Kidney epithelial cell (primary cell): ENCODE measurements around the gene PIP4K2C. TPM values are rescaled to one million over a fixed set of nuclear protein-coding genes. Genes with fewer than 3 reads are reported as not detected.
"Not testable (repeated sequence)": the region's sequence is repeated elsewhere in the genome, so short reads cannot be mapped to it uniquely, and the experiment has no call there.

Experiments
- DNase-seq: peaks from one replicate; pipeline ENCODE4 v3.0.0-alpha.2; 2010; ENCODE audit warnings: low read depth
- H3K27me3 ChIP-seq: 2 replicates; pipeline ENCODE4 v1.6.0; 2011; ENCODE audit warnings: low read length; ENCODE audit not compliant: control insufficient read depth, insufficient read depth
- H3K36me3 ChIP-seq: 2 replicates; pipeline ENCODE4 v1.5.1; 2011; ENCODE audit warnings: low read length; ENCODE audit not compliant: control insufficient read depth, insufficient read depth
- H3K4me3 ChIP-seq: 2 replicates; pipeline ENCODE4 v1.5.1; 2011; ENCODE audit warnings: low read depth, mild to moderate bottlenecking, control low read depth, low read length
- CTCF ChIP-seq: IDR thresholded peaks from 2 replicates; pipeline ENCODE4 v1.5.1; 2011; ENCODE audit warnings: mild to moderate bottlenecking, moderate library complexity, low read length, control low read depth, inconsistent platforms; ENCODE audit not compliant: insufficient read depth, poor library complexity, severe bottlenecking
- total RNA-seq: library from RNA; depleted of rRNA; stranded (reverse); fragments of >200 nt; gene quantifications from 2 replicates; pipeline ENCODE4 v1.2.3, GENCODE V29; 2015

PIP4K2C gene
- total RNA-seq, 1 donor from 2014 or later = 105 TPM

- DNase-seq = no peak
- Histone ChIP-seq H3K27me3 (peaks cover 45% of the 10 kb centered on the region), H3K36me3 (no peaks in the 10 kb centered on the region), H3K4me3 (no peak overlapping the region)
- no peak for TF ChIP-seq CTCF
These were observed 25.6 kb downstream of the PIP4K2C start for GRCh38 chr12:57616383-57617101.

- H3K36me3 ChIP-seq = no peaks in the 10 kb centered on the region
- no peak for DNase-seq
- peaks cover 56% of the 10 kb centered on the region for H3K27me3 ChIP-seq
- H3K4me3 ChIP-seq = no peak overlapping the region
- no peak for TF ChIP-seq CTCF
These were observed 26.9 kb downstream of the PIP4K2C start for GRCh38 chr12:57617942-57618341.

GRCh38 chr12:57618431-57618830, 27.4 kb downstream of the PIP4K2C start:
- DNase-seq, H3K36me3 ChIP-seq, H3K4me3 ChIP-seq: not testable (repeated sequence)
- peaks cover 53% of the 10 kb centered on the region for H3K27me3 ChIP-seq

- no peak for DNase-seq
- TF ChIP-seq CTCF = no peak
- Histone ChIP-seq H3K4me3 (no peak overlapping the region), H3K27me3 (peaks cover 59% of the 10 kb centered on the region), H3K36me3 (no peaks in the 10 kb centered on the region)
These were observed 28.0 kb downstream of the PIP4K2C start for GRCh38 chr12:57618966-57619433.

GRCh38 chr12:57619434-57620244, 28.6 kb downstream of the PIP4K2C start:
- H3K36me3 ChIP-seq = no peaks in the 10 kb centered on the region
- no peak overlapping the region for H3K4me3 ChIP-seq
- no peak for DNase-seq
- no peak for TF ChIP-seq CTCF
- peaks cover 62% of the 10 kb centered on the region for H3K27me3 ChIP-seq

- TF ChIP-seq CTCF = no peak
- no peak for DNase-seq
- Histone ChIP-seq H3K36me3 (no peaks in the 10 kb centered on the region), H3K4me3 (no peak overlapping the region), H3K27me3 (peaks cover 70% of the 10 kb centered on the region)
These were observed 29.4 kb downstream of the PIP4K2C start for GRCh38 chr12:57620245-57620935.
